ENCODE measurements around the gene ASB11. TPM values are rescaled to one million over a fixed set of nuclear protein-coding genes. Genes with fewer than 3 reads are reported as not detected.

The ASB11 gene
- total and polyA plus RNA-seq, 7 donors = 0.16 to 0.60 TPM; not detected in 5

GRCh38 chrX:15328131-15328530 lies 12.7 kb upstream of the ASB11 start:
- 85 to 91% methylated on average over 3 of the region's 3 CpGs for WGBS, 2 donors
- intact Hi-C loops (cut with DNase I) = no loop called here
- no peak for DNase-seq

GRCh38 chrX:15322472-15322871 lies 7.0 kb upstream of the ASB11 start:
- no peak overlapping the region for H3K4me3 ChIP-seq
- H3K27me3 ChIP-seq = no peaks in the 10 kb centered on the region
- WGBS, 2 donors = 91 to 97% methylated on average over 5 of the region's 5 CpGs
- no peaks in the 10 kb centered on the region for H3K4me1 ChIP-seq
- intact Hi-C loops (cut with DNase I) = no loop called here
- no peaks in the 10 kb centered on the region for H3K9me3 ChIP-seq
- H3K36me3 ChIP-seq = no peaks in the 10 kb centered on the region
- no peak for TF ChIP-seq POLR2A (IDR thresholded peaks at IDR 0.05)
- TF ChIP-seq POLR2AphosphoS5 (IDR thresholded peaks at IDR 0.05) = no peak
- no peak for TF ChIP-seq EP300 (IDR thresholded peaks at IDR 0.05)
- no peak for TF ChIP-seq CTCF (IDR thresholded peaks at IDR 0.05)
- DNase-seq = no peak
- no peak overlapping the region for H3K27ac ChIP-seq

More at GRCh38 chrX:15328131-15328530, 12.7 kb upstream of the ASB11 start:
- H3K9me3 ChIP-seq = no peaks in the 10 kb centered on the region
- H3K36me3 ChIP-seq = peaks cover 0 to 10% (median 0%) of the 10 kb centered on the region in 4 donors
- no peak overlapping the region for H3K27ac ChIP-seq
- H3K4me3 ChIP-seq = no peak overlapping the region
- H3K27me3 ChIP-seq = no peaks in the 10 kb centered on the region
- no peaks in the 10 kb centered on the region for H3K4me1 ChIP-seq
- TF ChIP-seq POLR2AphosphoS5 (IDR thresholded peaks at IDR 0.05) = no peak
- TF ChIP-seq POLR2A (IDR thresholded peaks at IDR 0.05) = no peak
- TF ChIP-seq EP300 (IDR thresholded peaks at IDR 0.05) = no peak
- TF ChIP-seq CTCF (IDR thresholded peaks at IDR 0.05) = no peak

GRCh38 chrX:15322072-15322471 lies 6.6 kb upstream of the ASB11 start:
- H3K4me1 ChIP-seq = no peaks in the 10 kb centered on the region
- WGBS, 2 donors = 89 to 92% methylated on average over 3 of the region's 3 CpGs
- no peaks in the 10 kb centered on the region for H3K9me3 ChIP-seq
- no peak for TF ChIP-seq EP300 (IDR thresholded peaks at IDR 0.05)
- no peak for TF ChIP-seq CTCF (IDR thresholded peaks at IDR 0.05)
- no peak for TF ChIP-seq POLR2A (IDR thresholded peaks at IDR 0.05)
- TF ChIP-seq POLR2AphosphoS5 (IDR thresholded peaks at IDR 0.05) = no peak
- no peaks in the 10 kb centered on the region for H3K27me3 ChIP-seq
- H3K4me3 ChIP-seq = no peak overlapping the region
- H3K27ac ChIP-seq = no peak overlapping the region
- no peak for DNase-seq
- H3K36me3 ChIP-seq = no peaks in the 10 kb centered on the region
- intact Hi-C loops (cut with DNase I) = no loop called here

GRCh38 chrX:15321447-15321846 lies 6.0 kb upstream of the ASB11 start:
- DNase-seq = no peak
- no peak overlapping the region for H3K27ac ChIP-seq
- no peaks in the 10 kb centered on the region for H3K36me3 ChIP-seq
- H3K4me3 ChIP-seq = no peak overlapping the region
- 80 to 83% methylated on average over 4 of the region's 4 CpGs for WGBS, 2 donors
- H3K27me3 ChIP-seq = no peaks in the 10 kb centered on the region
- H3K4me1 ChIP-seq = no peaks in the 10 kb centered on the region
- intact Hi-C loops (cut with DNase I) = no loop called here
- H3K9me3 ChIP-seq = no peaks in the 10 kb centered on the region
- TF ChIP-seq POLR2AphosphoS5 (IDR thresholded peaks at IDR 0.05) = no peak
- TF ChIP-seq POLR2A (IDR thresholded peaks at IDR 0.05) = no peak
- no peak for TF ChIP-seq CTCF (IDR thresholded peaks at IDR 0.05)

- DNase-seq = no peak
- Histone ChIP-seq H3K27ac (no peak overlapping the region), H3K4me1 (no peaks in the 10 kb centered on the region), H3K27me3 (no peaks in the 10 kb centered on the region), H3K4me3 (no peak overlapping the region), H3K9me3 (no peaks in the 10 kb centered on the region), H3K36me3 (no peaks in the 10 kb centered on the region)
- WGBS, 2 donors = 89 to 91% methylated on average over 4 of the region's 4 CpGs
- intact Hi-C loops (cut with DNase I) = no loop called here
- TF ChIP-seq EP300 (IDR thresholded peaks at IDR 0.05) = no peak
- TF ChIP-seq CTCF (IDR thresholded peaks at IDR 0.05) = no peak
- TF ChIP-seq POLR2A (IDR thresholded peaks at IDR 0.05) = no peak
Observed at GRCh38 chrX:15320297-15320696, 4.9 kb upstream of the ASB11 start.
